Measurements from ENCODE around the gene ZNF579. TPM values are rescaled to one million over a fixed set of nuclear protein-coding genes. Genes with fewer than 3 reads are reported as not detected.

ZNF579 gene
- total and polyA plus RNA-seq, 2 donors (not counting 3 experiments of a cell fraction or from before 2014, with no cell fraction given), result 11.6 to 15.7 TPM

DNA sequence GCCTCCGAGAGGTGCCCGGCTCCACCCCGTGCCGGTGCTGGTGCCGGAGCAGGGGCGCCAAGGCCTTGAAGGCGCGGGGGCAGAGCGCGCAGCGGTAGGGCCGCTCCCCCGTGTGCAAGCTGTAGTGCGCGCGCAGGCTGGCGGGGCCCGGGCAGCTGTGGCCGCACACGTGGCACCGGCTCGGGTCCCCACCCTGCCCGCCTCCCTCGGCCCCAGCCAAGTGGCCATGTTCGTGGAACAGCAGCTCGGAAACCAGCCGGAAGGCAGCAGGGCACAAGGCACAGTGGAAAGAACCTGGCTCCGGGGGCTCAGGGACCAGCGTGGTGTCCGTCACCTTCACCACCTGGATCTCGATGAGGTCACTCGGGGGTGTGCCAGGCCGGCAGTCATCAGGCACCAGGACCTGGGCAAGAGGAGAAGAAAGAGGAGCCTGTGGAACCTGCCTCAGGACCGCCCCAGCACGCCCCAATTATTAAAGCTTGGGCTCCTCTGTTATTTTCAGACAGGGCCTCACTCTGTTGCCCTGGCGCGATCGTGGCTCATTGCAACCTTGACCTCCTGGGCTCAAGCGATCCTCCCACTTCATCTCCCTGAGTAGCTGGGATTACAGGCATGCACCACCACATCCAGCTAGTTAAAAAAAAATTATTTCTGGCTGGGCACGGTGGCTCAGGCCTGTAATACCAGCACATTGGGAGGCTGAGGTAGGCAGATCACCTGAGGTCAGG is 41.8 kb upstream of the ZNF579 start:
- no peaks in the 10 kb centered on the region for H3K27me3 ChIP-seq (ENCODE audit: control insufficient read depth in 2 of 2, insufficient read depth in 2 of 2, low read length in 2 of 2)
- peaks cover 8% of the 10 kb centered on the region for H3K4me1 ChIP-seq (ENCODE audit: control insufficient read depth, extremely low read depth, insufficient read depth, low read length)
- no peak for DNase-seq (ENCODE audit: low read depth, low spot score)
- TF ChIP-seq EZH2 (IDR thresholded peaks at IDR 0.05; ENCODE audit: borderline replicate concordance, low read depth, low read length, severe bottlenecking) (no peak), JUN (IDR thresholded peaks at IDR 0.05; ENCODE audit: borderline replicate concordance, insufficient read depth, insufficient read length, low read depth) (no peak), GATA2 (IDR thresholded peaks at IDR 0.05; ENCODE audit: insufficient read depth, insufficient read length, low read depth, low read length) (no peak), POLR2AphosphoS5 (IDR thresholded peaks at IDR 0.05; ENCODE audit: insufficient read depth, low read depth, low read length) (no peak), FOS (IDR thresholded peaks at IDR 0.05; ENCODE audit: borderline replicate concordance, insufficient read depth, low read length) (no peak), MYC (IDR thresholded peaks at IDR 0.05; ENCODE audit: low read depth, low read length) (no peak), POLR2A (IDR thresholded peaks at IDR 0.05; ENCODE audit: low read depth, low read length) (no peak)
- TF ChIP-seq, protein P1, sequence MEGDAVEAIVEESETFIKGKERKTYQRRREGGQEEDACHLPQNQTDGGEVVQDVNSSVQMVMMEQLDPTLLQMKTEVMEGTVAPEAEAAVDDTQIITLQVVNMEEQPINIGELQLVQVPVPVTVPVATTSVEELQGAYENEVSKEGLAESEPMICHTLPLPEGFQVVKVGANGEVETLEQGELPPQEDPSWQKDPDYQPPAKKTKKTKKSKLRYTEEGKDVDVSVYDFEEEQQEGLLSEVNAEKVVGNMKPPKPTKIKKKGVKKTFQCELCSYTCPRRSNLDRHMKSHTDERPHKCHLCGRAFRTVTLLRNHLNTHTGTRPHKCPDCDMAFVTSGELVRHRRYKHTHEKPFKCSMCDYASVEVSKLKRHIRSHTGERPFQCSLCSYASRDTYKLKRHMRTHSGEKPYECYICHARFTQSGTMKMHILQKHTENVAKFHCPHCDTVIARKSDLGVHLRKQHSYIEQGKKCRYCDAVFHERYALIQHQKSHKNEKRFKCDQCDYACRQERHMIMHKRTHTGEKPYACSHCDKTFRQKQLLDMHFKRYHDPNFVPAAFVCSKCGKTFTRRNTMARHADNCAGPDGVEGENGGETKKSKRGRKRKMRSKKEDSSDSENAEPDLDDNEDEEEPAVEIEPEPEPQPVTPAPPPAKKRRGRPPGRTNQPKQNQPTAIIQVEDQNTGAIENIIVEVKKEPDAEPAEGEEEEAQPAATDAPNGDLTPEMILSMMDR (IDR thresholded peaks at IDR 0.05; ENCODE audit: extremely low read depth in 1 of 2, insufficient read depth in 1 of 2, low read depth in 1 of 2, low read length in 2 of 2), result no peak
- TF ChIP-seq, protein P2, sequence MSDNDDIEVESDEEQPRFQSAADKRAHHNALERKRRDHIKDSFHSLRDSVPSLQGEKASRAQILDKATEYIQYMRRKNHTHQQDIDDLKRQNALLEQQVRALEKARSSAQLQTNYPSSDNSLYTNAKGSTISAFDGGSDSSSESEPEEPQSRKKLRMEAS (IDR thresholded peaks at IDR 0.05; ENCODE audit: insufficient read depth, insufficient read length), result no peak
- H2AFZ ChIP-seq (ENCODE audit: low read depth, low read length), result no peak overlapping the region
- H3K9me3 ChIP-seq (replicated peaks; ENCODE audit: control insufficient read depth, insufficient read depth, low read length), result no peaks in the 10 kb centered on the region
- H3K36me3 ChIP-seq (ENCODE audit: control insufficient read depth in 2 of 2, extremely low read depth in 1 of 2, insufficient read depth in 2 of 2, low read length in 2 of 2), result peaks cover 0 to 3% of the 10 kb centered on the region in 2 experiments
- no peak overlapping the region for H3K27ac ChIP-seq (ENCODE audit: insufficient read depth, low read depth, low read length)
- intact Hi-C loops (cut with micrococcal nuclease), result no loop called here
- no peak overlapping the region for H3K4me2 ChIP-seq (ENCODE audit: insufficient read depth, low read length)
- ChIA-PET CTCF (interaction anchor here (0.7 to 1.4 kb wide), 3 partner anchors 9 to 16 kb away, joined by 3 to 4 read pairs (median 3); no protein-coding TSS in a partner anchor), POLR2A (interaction anchor here (0.6 kb wide), 1 partner anchor 74 kb away, joined by 3 read pairs; no protein-coding TSS in a partner anchor)
- H3K9me1 ChIP-seq (replicated peaks; ENCODE audit: control insufficient read depth, extremely low read depth, insufficient read depth, low read length), result no peaks in the 10 kb centered on the region
- FAIRE-seq, result no peak
- no peak overlapping the region for H3K9ac ChIP-seq (replicated peaks; ENCODE audit: extremely low read depth, insufficient read depth, low read length)
- no TSS peak for BruUV-seq (replicated peaks)
- no peak overlapping the region for H3K4me3 ChIP-seq (replicated peaks in 1 of 3; ENCODE audit: insufficient read depth in 1 of 3, low read depth in 1 of 3, low read length in 3 of 3)
- no peaks in the 10 kb centered on the region for H4K20me1 ChIP-seq (replicated peaks; ENCODE audit: control insufficient read depth, extremely low read depth, insufficient read depth, low read length)
- H3K79me2 ChIP-seq (ENCODE audit: control insufficient read depth, insufficient read depth, low read length), result no peaks in the 10 kb centered on the region
- dilution Hi-C loops (cut with MboI; ENCODE audit: extremely low pct_ligation_motif_present, low sequenced_read_pairs), result no loop called here
